ENCODE results near the gene OSBPL10. TPM values are rescaled to one million over a fixed set of nuclear protein-coding genes. Genes with fewer than 3 reads are reported as not detected.
"Not testable (repeated sequence)": the region's sequence is repeated elsewhere in the genome, so short reads cannot be mapped to it uniquely, and the experiment has no call there.

OSBPL10 gene
- total RNA-seq, 1 donor from 2014 or later: 20.5 TPM

DNA sequence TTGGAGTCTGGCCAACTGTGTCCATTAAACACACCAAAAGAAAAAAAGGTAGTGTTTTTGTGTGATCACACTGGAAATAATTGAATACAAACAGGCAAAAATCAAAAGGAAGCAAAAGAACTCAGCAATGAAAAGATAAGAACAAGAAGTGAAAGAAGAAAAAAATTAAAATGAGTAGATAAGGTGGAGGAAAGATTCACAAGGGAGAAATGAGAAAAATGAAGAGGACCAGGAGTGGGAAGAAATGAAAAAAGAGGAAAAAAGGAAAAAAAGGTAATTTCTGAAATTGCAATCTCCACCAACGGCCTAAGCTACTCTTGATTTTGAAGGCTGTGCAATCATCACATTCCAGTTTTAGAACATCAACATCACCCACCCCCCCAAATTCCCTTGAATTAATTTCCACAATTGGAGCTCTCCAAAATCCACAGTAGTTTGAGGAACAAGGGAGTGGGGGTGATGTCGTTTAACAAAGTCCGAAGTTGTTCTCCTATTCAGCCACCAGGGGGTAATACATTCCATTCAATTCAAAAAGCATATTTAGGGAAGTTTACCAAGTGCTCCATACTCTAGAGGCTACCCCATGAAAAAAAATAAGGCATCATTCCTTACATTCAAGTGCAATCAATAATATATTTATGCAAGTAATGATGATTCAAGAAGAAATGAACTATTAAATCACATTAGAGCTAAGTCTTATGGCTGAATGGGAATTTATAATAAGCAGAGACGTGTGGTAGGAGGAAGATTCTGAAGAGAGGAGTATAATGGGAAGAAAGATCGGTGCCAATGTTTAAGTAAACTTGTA, 37.9 kb upstream of the OSBPL10 start:
- DNase-seq (ENCODE audit: low read depth): peak; percentile 66
- TF ChIP-seq, protein P1, sequence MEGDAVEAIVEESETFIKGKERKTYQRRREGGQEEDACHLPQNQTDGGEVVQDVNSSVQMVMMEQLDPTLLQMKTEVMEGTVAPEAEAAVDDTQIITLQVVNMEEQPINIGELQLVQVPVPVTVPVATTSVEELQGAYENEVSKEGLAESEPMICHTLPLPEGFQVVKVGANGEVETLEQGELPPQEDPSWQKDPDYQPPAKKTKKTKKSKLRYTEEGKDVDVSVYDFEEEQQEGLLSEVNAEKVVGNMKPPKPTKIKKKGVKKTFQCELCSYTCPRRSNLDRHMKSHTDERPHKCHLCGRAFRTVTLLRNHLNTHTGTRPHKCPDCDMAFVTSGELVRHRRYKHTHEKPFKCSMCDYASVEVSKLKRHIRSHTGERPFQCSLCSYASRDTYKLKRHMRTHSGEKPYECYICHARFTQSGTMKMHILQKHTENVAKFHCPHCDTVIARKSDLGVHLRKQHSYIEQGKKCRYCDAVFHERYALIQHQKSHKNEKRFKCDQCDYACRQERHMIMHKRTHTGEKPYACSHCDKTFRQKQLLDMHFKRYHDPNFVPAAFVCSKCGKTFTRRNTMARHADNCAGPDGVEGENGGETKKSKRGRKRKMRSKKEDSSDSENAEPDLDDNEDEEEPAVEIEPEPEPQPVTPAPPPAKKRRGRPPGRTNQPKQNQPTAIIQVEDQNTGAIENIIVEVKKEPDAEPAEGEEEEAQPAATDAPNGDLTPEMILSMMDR (IDR thresholded peaks at IDR 0.05; ENCODE audit: insufficient read depth, low read length, severe bottlenecking): peak; percentile 56
- Histone ChIP-seq H3K27me3 (ENCODE audit: control insufficient read depth, insufficient read depth, low read length) (no peaks in the 10 kb centered on the region), H3K36me3 (ENCODE audit: control insufficient read depth, insufficient read depth, low read length) (no peaks in the 10 kb centered on the region), H3K4me3 (ENCODE audit: low read depth, low read length) (no peak overlapping the region)
- FAIRE-seq: no peak

DNA sequence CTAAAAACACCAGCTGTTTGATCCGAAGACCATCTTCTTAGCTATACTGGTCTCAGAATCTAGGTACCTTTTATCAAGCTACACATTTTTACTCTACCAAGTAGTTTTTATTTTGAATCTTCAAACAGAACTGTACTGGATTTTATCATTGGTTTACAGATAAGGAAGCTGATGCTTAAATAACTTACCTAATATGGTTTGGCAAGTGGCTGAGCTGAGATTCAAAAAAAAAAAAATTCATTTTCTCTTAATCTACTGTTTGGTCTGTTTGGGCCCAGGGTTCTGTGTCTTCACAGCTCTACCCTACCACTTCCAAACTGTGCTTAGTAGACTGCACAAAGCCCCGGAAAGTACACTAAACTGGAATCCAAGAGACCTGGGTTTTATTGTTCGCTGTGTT, 36.2 kb upstream of the OSBPL10 start:
- no peak overlapping the region for H3K4me3 ChIP-seq (ENCODE audit: low read depth, low read length)
- FAIRE-seq (no peak), DNase-seq (ENCODE audit: low read depth) (no peak)
- TF ChIP-seq, protein P1 (IDR thresholded peaks at IDR 0.05; ENCODE audit: insufficient read depth, low read length, severe bottlenecking): no peak
- no peaks in the 10 kb centered on the region for H3K36me3 ChIP-seq (ENCODE audit: control insufficient read depth, insufficient read depth, low read length)
- no peaks in the 10 kb centered on the region for H3K27me3 ChIP-seq (ENCODE audit: control insufficient read depth, insufficient read depth, low read length)

DNA sequence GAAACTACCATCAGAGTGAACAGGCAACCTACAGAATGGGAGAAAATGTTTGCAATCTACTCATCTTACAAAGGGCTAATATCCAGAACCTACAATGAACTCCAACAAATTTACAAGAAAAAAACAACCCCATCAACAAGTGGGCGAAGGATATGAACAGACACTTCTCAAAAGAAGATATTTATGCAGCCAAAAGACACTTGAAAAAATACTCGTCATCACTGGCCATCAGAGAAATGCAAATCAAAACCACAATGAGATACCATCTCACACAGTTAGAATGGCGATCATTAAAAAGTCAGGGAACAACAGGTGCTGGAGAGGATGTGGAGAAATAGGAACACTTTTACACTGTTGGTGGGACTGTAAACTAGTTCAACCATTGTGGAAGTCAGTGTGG, 34.6 kb upstream of the OSBPL10 start:
- not testable (repeated sequence) for DNase-seq (ENCODE audit: low read depth); H3K4me3 ChIP-seq (ENCODE audit: low read depth, low read length); H3K36me3 ChIP-seq (ENCODE audit: control insufficient read depth, insufficient read depth, low read length); H3K27me3 ChIP-seq (ENCODE audit: control insufficient read depth, insufficient read depth, low read length); FAIRE-seq

DNA sequence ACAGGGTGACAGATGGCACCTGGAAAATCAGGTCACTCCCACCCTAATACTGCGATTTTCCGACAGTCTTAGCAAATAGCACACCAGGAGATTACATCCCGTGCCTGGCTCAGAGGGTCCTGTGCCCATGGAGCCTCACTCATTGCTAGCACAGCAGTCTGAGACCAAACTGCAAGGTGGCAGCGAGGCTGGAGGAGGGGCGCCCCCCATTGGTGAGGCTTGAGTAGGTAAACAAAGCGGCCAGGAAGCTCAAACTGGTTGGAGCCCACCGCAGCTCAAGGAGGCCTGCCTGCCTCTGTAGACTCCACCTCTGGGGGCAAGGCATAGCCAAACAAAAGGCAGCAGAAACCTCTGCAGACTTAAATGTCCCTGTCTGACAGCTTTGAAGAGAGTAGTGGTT, 29.6 kb upstream of the OSBPL10 start:
- not testable (repeated sequence) for H3K36me3 ChIP-seq (ENCODE audit: control insufficient read depth, insufficient read depth, low read length); FAIRE-seq; H3K4me3 ChIP-seq (ENCODE audit: low read depth, low read length); DNase-seq (ENCODE audit: low read depth); H3K27me3 ChIP-seq (ENCODE audit: control insufficient read depth, insufficient read depth, low read length)

DNA sequence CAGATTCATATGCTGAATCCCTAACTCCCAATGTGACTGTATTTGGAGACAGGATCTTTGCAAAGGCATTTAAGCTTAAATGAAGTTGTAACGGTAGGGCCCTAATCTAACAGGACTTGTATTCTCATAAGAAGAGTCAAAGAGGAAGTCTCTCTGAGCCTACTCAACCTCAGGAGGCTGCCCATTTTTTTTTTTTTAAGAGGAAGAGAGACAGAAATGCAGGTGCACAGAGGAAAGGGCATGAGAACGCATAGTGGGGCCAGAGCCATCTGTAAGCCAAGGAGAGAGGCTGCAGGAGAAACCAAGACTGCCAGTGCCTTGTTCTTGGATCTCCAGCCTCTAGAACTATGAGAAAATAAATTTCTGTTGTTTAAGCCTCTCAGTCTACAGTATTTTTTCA, 28.9 kb upstream of the OSBPL10 start:
- TF ChIP-seq, protein P1 (IDR thresholded peaks at IDR 0.05; ENCODE audit: insufficient read depth, low read length, severe bottlenecking): no peak
- Histone ChIP-seq H3K36me3 (ENCODE audit: control insufficient read depth, insufficient read depth, low read length) (no peaks in the 10 kb centered on the region), H3K4me3 (ENCODE audit: low read depth, low read length) (no peak overlapping the region), H3K27me3 (ENCODE audit: control insufficient read depth, insufficient read depth, low read length) (no peaks in the 10 kb centered on the region)
- DNase-seq (ENCODE audit: low read depth) (no peak), FAIRE-seq (no peak)

DNA sequence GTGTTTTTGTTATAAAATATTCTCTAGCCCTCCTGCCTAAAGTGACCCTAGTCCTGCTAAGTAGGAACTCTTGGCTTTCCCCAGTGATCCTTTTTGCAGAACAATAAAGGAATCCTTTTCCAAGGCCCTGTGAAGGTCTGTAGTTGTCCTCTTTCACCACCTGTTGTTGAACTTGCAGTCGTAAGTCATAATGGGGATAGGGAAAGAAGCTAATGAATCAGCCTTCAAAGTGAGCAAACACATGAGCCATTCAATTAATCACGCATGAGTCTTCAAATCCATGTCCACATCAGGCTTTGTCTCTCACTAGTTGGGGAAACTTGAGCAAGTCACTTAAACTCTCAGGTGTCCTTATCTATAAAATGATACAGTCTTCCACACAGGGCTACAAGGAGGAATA, 28.0 kb upstream of the OSBPL10 start:
- peak; percentile 98 for DNase-seq (ENCODE audit: low read depth)
- no peak for FAIRE-seq
- H3K27me3 ChIP-seq (ENCODE audit: control insufficient read depth, insufficient read depth, low read length): no peaks in the 10 kb centered on the region
- H3K4me3 ChIP-seq (ENCODE audit: low read depth, low read length): no peak overlapping the region
- TF ChIP-seq, protein P1 (IDR thresholded peaks at IDR 0.05; ENCODE audit: insufficient read depth, low read length, severe bottlenecking): no peak
- no peaks in the 10 kb centered on the region for H3K36me3 ChIP-seq (ENCODE audit: control insufficient read depth, insufficient read depth, low read length)
